CD8-positive, alpha-beta memory T cell (primary cell): ENCODE results near the gene S1PR3. TPM values are rescaled to one million over a fixed set of nuclear protein-coding genes. Genes with fewer than 3 reads are reported as not detected.

ENCODE experiments used
- CTCF ChIA-PET: fragments of 350-600 bp; sonication (Branson Sonifier 250); formaldehyde crosslinking; loops from one replicate; lab custom pipeline; 2021; ENCODE audit warnings: antibody characterized with exemption; lab: Charles Lee
- POLR2A ChIA-PET: fragments of 350-600 bp; sonication (Branson Sonifier 250); formaldehyde crosslinking; loops from one replicate; lab custom pipeline; 2021; ENCODE audit warnings: antibody characterized with exemption; lab: Charles Lee
- DNase-seq, 5 donors: peaks; one replicate each; pipeline versions ENCODE4 v3.0.0 to v3.0.0-alpha.2; 2020 to 2022; ENCODE audit warnings: mixed read lengths in 1 of 5
- H3K27ac ChIP-seq: one replicate; pipeline ENCODE4 v1.7.0; 2013; ENCODE audit warnings: low read depth, mild to moderate bottlenecking, low read length, moderate library complexity
- H3K27me3 ChIP-seq: 2 replicates; pipeline ENCODE4 v1.7.0; 2013; ENCODE audit warnings: low read length, mild to moderate bottlenecking; ENCODE audit not compliant: insufficient read depth, poor library complexity, severe bottlenecking
- H3K36me3 ChIP-seq: 2 replicates; pipeline ENCODE4 v1.7.0; 2013; ENCODE audit warnings: mild to moderate bottlenecking, low read length, moderate library complexity; ENCODE audit not compliant: insufficient read depth
- H3K4me1 ChIP-seq: 2 replicates; pipeline ENCODE4 v1.7.0; 2013; ENCODE audit warnings: mild to moderate bottlenecking, low read length, moderate library complexity; ENCODE audit not compliant: insufficient read depth
- H3K4me3 ChIP-seq: 2 replicates; pipeline ENCODE4 v1.7.0; 2013; ENCODE audit warnings: mild to moderate bottlenecking, low read length
- H3K9me3 ChIP-seq: 2 replicates; pipeline ENCODE4 v1.7.0; 2013; ENCODE audit warnings: mild to moderate bottlenecking, low read length
- H3K27ac Mint-ChIP-seq, 8 donors: one replicate each; pipeline ENCODE4 v1.8.0; 2020 to 2021; ENCODE audit warnings: mixed read lengths in 8 of 8, mild to moderate bottlenecking in 6 of 8, inconsistent platforms in 3 of 8, moderate library complexity in 3 of 8
- H3K27me3 Mint-ChIP-seq, 2 donors: one replicate each; pipeline ENCODE4 v1.8.0; 2020 to 2021; ENCODE audit warnings: mixed read lengths in 2 of 2, mild to moderate bottlenecking in 1 of 2, moderate library complexity in 1 of 2
- H3K36me3 Mint-ChIP-seq, 3 donors: one replicate each; pipeline ENCODE4 v1.8.0; 2020 to 2021; ENCODE audit warnings: mixed read lengths in 3 of 3, inconsistent platforms in 1 of 3, mild to moderate bottlenecking in 1 of 3
- H3K4me1 Mint-ChIP-seq, 3 donors: one replicate each; pipeline ENCODE4 v1.8.0; 2020 to 2021; ENCODE audit warnings: mixed read lengths in 3 of 3, inconsistent platforms in 1 of 3, mild to moderate bottlenecking in 1 of 3
- H3K4me3 Mint-ChIP-seq, 7 donors: one replicate each; pipeline ENCODE4 v1.8.0; 2020 to 2021; ENCODE audit warnings: mixed read lengths in 7 of 7, mild to moderate bottlenecking in 6 of 7, moderate library complexity in 4 of 7, inconsistent platforms in 2 of 7
- H3K9me3 Mint-ChIP-seq, 5 donors: one replicate each; pipeline ENCODE4 v1.8.0; 2020 to 2022; ENCODE audit warnings: mixed read lengths in 5 of 5, mild to moderate bottlenecking in 3 of 5, moderate library complexity in 2 of 5, inconsistent platforms in 1 of 5
- polyA plus RNA-seq: library from polyadenylated mRNA; unstranded; fragments of 300-500 nt; fragmentation: Illumina TruSeq; gene quantifications from one replicate; pipeline ENCODE4 v1.2.3, GENCODE V29; 2021
- total RNA-seq, 2 experiments: library from RNA; stranded (reverse); gene quantifications; one replicate each; pipeline ENCODE4 v1.2.3, GENCODE V29; 2021

Gene S1PR3
- total and polyA plus RNA-seq, 3 experiments from 2014 or later = 0.80 to 0.90 TPM; not detected in 1

- no peaks in the 10 kb centered on the region for H3K4me1 Mint-ChIP-seq
- no peak overlapping the region for H3K4me3 ChIP-seq
- no peaks in the 10 kb centered on the region for H3K9me3 ChIP-seq
- no peaks in the 10 kb centered on the region for H3K4me1 ChIP-seq
- DNase-seq = no peak
- no peaks in the 10 kb centered on the region for H3K36me3 ChIP-seq
- H3K27me3 ChIP-seq = no peaks in the 10 kb centered on the region
- no peaks in the 10 kb centered on the region for H3K9me3 Mint-ChIP-seq
- peaks cover 3 to 11% of the 10 kb centered on the region in 2 donors for H3K27me3 Mint-ChIP-seq
- ChIA-PET CTCF (no interaction called here), POLR2A (no interaction called here)
- no peak overlapping the region for H3K27ac ChIP-seq
- no peak overlapping the region for H3K27ac Mint-ChIP-seq
- no peaks in the 10 kb centered on the region for H3K36me3 Mint-ChIP-seq
- H3K4me3 Mint-ChIP-seq = no peak overlapping the region
Measured at GRCh38 chr9:88972401-88972800, 18.9 kb upstream of the S1PR3 start.

- ChIA-PET CTCF (no interaction called here), POLR2A (no interaction called here)
- no peaks in the 10 kb centered on the region for H3K9me3 Mint-ChIP-seq
- DNase-seq = no peak
- H3K27ac ChIP-seq = no peak overlapping the region
- no peaks in the 10 kb centered on the region for H3K36me3 ChIP-seq
- H3K4me1 ChIP-seq = no peaks in the 10 kb centered on the region
- H3K27ac Mint-ChIP-seq = no peak overlapping the region
- no peaks in the 10 kb centered on the region for H3K27me3 ChIP-seq
- no peaks in the 10 kb centered on the region for H3K9me3 ChIP-seq
- H3K4me1 Mint-ChIP-seq = no peaks in the 10 kb centered on the region
- no peak overlapping the region for H3K4me3 Mint-ChIP-seq
- H3K27me3 Mint-ChIP-seq = peaks cover 3 to 14% of the 10 kb centered on the region in 2 donors
- H3K4me3 ChIP-seq = no peak overlapping the region
- no peaks in the 10 kb centered on the region for H3K36me3 Mint-ChIP-seq
Measured at GRCh38 chr9:88973281-88974045, 17.8 kb upstream of the S1PR3 start.

- POLR2A ChIA-PET = no interaction called here
- CTCF ChIA-PET = no interaction called here
- Mint-ChIP-seq H3K4me3 (no peak overlapping the region), H3K36me3 (no peaks in the 10 kb centered on the region), H3K27me3 (peaks cover 3 to 9% of the 10 kb centered on the region in 2 donors), H3K4me1 (no peaks in the 10 kb centered on the region), H3K27ac (no peak overlapping the region), H3K9me3 (no peaks in the 10 kb centered on the region)
- Histone ChIP-seq H3K4me1 (no peaks in the 10 kb centered on the region), H3K36me3 (no peaks in the 10 kb centered on the region), H3K27ac (no peak overlapping the region), H3K27me3 (no peaks in the 10 kb centered on the region), H3K9me3 (no peaks in the 10 kb centered on the region), H3K4me3 (no peak overlapping the region)
- no peak for DNase-seq
Measured at GRCh38 chr9:88974641-88975040, 16.6 kb upstream of the S1PR3 start.

GRCh38 chr9:88975966-88976889 lies 15.0 kb upstream of the S1PR3 start:
- Histone ChIP-seq H3K4me1 (no peaks in the 10 kb centered on the region), H3K27ac (no peak overlapping the region), H3K36me3 (no peaks in the 10 kb centered on the region), H3K4me3 (no peak overlapping the region), H3K9me3 (no peaks in the 10 kb centered on the region), H3K27me3 (no peaks in the 10 kb centered on the region)
- Mint-ChIP-seq H3K4me1 (no peaks in the 10 kb centered on the region), H3K4me3 (no peak overlapping the region), H3K27ac (no peak overlapping the region), H3K36me3 (no peaks in the 10 kb centered on the region), H3K27me3 (peaks cover 3 to 9% of the 10 kb centered on the region in 2 donors), H3K9me3 (no peaks in the 10 kb centered on the region)
- no peak for DNase-seq
- POLR2A ChIA-PET = no interaction called here
- CTCF ChIA-PET = no interaction called here

GRCh38 chr9:88976890-88977257 lies 14.4 kb upstream of the S1PR3 start:
- no peak for DNase-seq
- H3K36me3 Mint-ChIP-seq = no peaks in the 10 kb centered on the region
- H3K27ac Mint-ChIP-seq = no peak overlapping the region
- Histone ChIP-seq H3K27ac (no peak overlapping the region), H3K9me3 (no peaks in the 10 kb centered on the region), H3K4me3 (no peak overlapping the region), H3K27me3 (no peaks in the 10 kb centered on the region), H3K4me1 (no peaks in the 10 kb centered on the region), H3K36me3 (no peaks in the 10 kb centered on the region)
- no peak overlapping the region for H3K4me3 Mint-ChIP-seq
- ChIA-PET CTCF (no interaction called here), POLR2A (no interaction called here)
- no peaks in the 10 kb centered on the region for H3K4me1 Mint-ChIP-seq
- H3K27me3 Mint-ChIP-seq = peaks cover 3 to 9% of the 10 kb centered on the region in 2 donors
- H3K9me3 Mint-ChIP-seq = no peaks in the 10 kb centered on the region

- no peak overlapping the region for H3K27ac Mint-ChIP-seq
- no peak overlapping the region for H3K4me3 Mint-ChIP-seq
- Histone ChIP-seq H3K4me1 (no peaks in the 10 kb centered on the region), H3K9me3 (no peaks in the 10 kb centered on the region), H3K36me3 (no peaks in the 10 kb centered on the region), H3K27me3 (no peaks in the 10 kb centered on the region), H3K4me3 (no peak overlapping the region), H3K27ac (no peak overlapping the region)
- no peaks in the 10 kb centered on the region for H3K4me1 Mint-ChIP-seq
- ChIA-PET CTCF (no interaction called here), POLR2A (no interaction called here)
- no peaks in the 10 kb centered on the region for H3K36me3 Mint-ChIP-seq
- peaks cover 3 to 9% of the 10 kb centered on the region in 2 donors for H3K27me3 Mint-ChIP-seq
- no peak for DNase-seq
- no peaks in the 10 kb centered on the region for H3K9me3 Mint-ChIP-seq
Measured at GRCh38 chr9:88978034-88978433, 13.2 kb upstream of the S1PR3 start.

GRCh38 chr9:88979021-88979420 lies 12.2 kb upstream of the S1PR3 start:
- no peaks in the 10 kb centered on the region for H3K9me3 ChIP-seq
- no peak overlapping the region for H3K4me3 Mint-ChIP-seq
- H3K4me1 Mint-ChIP-seq = no peaks in the 10 kb centered on the region

GRCh38 chr9:88979791-88980190 lies 11.5 kb upstream of the S1PR3 start:
- POLR2A ChIA-PET = no interaction called here
- H3K4me1 ChIP-seq = no peaks in the 10 kb centered on the region
- Mint-ChIP-seq H3K9me3 (no peaks in the 10 kb centered on the region), H3K4me1 (no peaks in the 10 kb centered on the region), H3K36me3 (no peaks in the 10 kb centered on the region), H3K4me3 (no peak overlapping the region), H3K27ac (no peak overlapping the region), H3K27me3 (peaks cover 3 to 9% of the 10 kb centered on the region in 2 donors)
- H3K4me3 ChIP-seq = no peak overlapping the region
- no peaks in the 10 kb centered on the region for H3K27me3 ChIP-seq
- no peaks in the 10 kb centered on the region for H3K36me3 ChIP-seq
- no peaks in the 10 kb centered on the region for H3K9me3 ChIP-seq
- CTCF ChIA-PET = no interaction called here
- no peak for DNase-seq
- H3K27ac ChIP-seq = no peak overlapping the region

More at GRCh38 chr9:88979021-88979420, 12.2 kb upstream of the S1PR3 start:
- Histone ChIP-seq H3K27ac (no peak overlapping the region), H3K4me1 (no peaks in the 10 kb centered on the region), H3K27me3 (no peaks in the 10 kb centered on the region), H3K36me3 (no peaks in the 10 kb centered on the region), H3K4me3 (no peak overlapping the region)
- Mint-ChIP-seq H3K27ac (no peak overlapping the region), H3K36me3 (no peaks in the 10 kb centered on the region), H3K27me3 (peaks cover 3 to 9% of the 10 kb centered on the region in 2 donors), H3K9me3 (no peaks in the 10 kb centered on the region)
- DNase-seq = no peak
- POLR2A ChIA-PET = no interaction called here
- CTCF ChIA-PET = no interaction called here
